Measurements from ENCODE around the gene POC1A.
A peak's percentile ranks its signal among the peaks of the same experiment; 100 is the strongest.

Gene POC1A

GRCh38 chr3:52150357-52150756 lies 3.9 kb downstream of the POC1A start:
- DNase-seq = no peak

- DNase-seq = no peak
Measured at GRCh38 chr3:52149726-52150125, 4.5 kb downstream of the POC1A start.

- DNase-seq = no peak
Measured at GRCh38 chr3:52149021-52149420, 5.2 kb downstream of the POC1A start.

GRCh38 chr3:52147804-52148203 lies 6.4 kb downstream of the POC1A start:
- DNase-seq = no peak

GRCh38 chr3:52146811-52147210 lies 7.4 kb downstream of the POC1A start:
- DNase-seq = no peak

- DNase-seq = no peak
Measured at GRCh38 chr3:52146189-52146588, 8.0 kb downstream of the POC1A start.

- DNase-seq = no peak
Measured at GRCh38 chr3:52145736-52146110, 8.5 kb downstream of the POC1A start.

- no peak for DNase-seq
Measured at GRCh38 chr3:52144796-52145735, 9.2 kb downstream of the POC1A start.

GRCh38 chr3:52144034-52144795 lies 10.0 kb downstream of the POC1A start:
- peak; percentile 21 for DNase-seq

GRCh38 chr3:52143616-52144015 lies 10.6 kb downstream of the POC1A start:
- no peak for DNase-seq

- DNase-seq = no peak
Measured at GRCh38 chr3:52143156-52143555, 11.1 kb downstream of the POC1A start.

GRCh38 chr3:52141751-52142150 lies 12.5 kb downstream of the POC1A start:
- no peak for DNase-seq

- no peak for DNase-seq
Measured at GRCh38 chr3:52140769-52141168, 13.5 kb downstream of the POC1A start.

GRCh38 chr3:52140000-52140399 lies 14.2 kb downstream of the POC1A start:
- DNase-seq = no peak

GRCh38 chr3:52137311-52137710 lies 16.9 kb downstream of the POC1A start:
- DNase-seq = no peak

- DNase-seq = peak; percentile 11
Measured at GRCh38 chr3:52136513-52136912, 17.7 kb downstream of the POC1A start.

- DNase-seq = no peak
Measured at GRCh38 chr3:52135332-52135731, 18.9 kb downstream of the POC1A start.

- no peak for DNase-seq
Measured at GRCh38 chr3:52134761-52135160, 19.5 kb downstream of the POC1A start.

GRCh38 chr3:52132930-52133329 lies 21.3 kb downstream of the POC1A start:
- DNase-seq = no peak

- no peak for DNase-seq
Measured at GRCh38 chr3:52132041-52132440, 22.2 kb downstream of the POC1A start.

- no peak for DNase-seq
Measured at GRCh38 chr3:52130966-52131622, 23.1 kb downstream of the POC1A start.

GRCh38 chr3:52128118-52128683 lies 26.0 kb downstream of the POC1A start:
- no peak for DNase-seq

GRCh38 chr3:52126500-52126899 lies 27.7 kb downstream of the POC1A start:
- no peak for DNase-seq

Measured in NCI-H1092 treated with DMSO at 0.1 percent for 48 hours (cell line).